ENCODE data around the gene NEURL1B. TPM values are rescaled to one million over a fixed set of nuclear protein-coding genes. Genes with fewer than 3 reads are reported as not detected.

NEURL1B gene
- total RNA-seq, 2 donors from 2014 or later, result 61.6 to 99.9 TPM

DNA sequence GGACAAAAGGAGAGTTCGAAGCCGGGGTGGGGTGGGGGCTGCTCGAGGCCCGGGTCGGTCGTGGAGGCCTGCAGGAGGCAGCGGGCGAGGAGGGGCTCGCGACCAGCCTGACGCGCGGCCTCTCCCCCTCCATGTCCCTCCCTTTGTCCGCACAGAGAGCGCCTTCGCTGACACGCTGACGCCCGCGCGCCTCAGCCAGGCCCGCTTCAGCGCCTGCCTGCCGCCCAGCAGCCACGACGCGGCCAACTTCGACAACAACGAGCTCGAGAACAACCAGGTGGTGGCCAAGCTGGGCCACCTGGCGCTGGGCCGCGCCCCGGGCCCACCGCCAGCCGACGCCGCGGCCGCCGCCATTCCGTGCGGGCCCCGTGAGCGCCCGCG is 42.2 kb downstream of the NEURL1B start:
- no peaks in the 10 kb centered on the region for H3K36me3 ChIP-seq
- DNase-seq, result no peak
- H3K4me3 ChIP-seq, result no peak overlapping the region
- H3K4me1 ChIP-seq, result peaks cover 7% of the 10 kb centered on the region
- H3K9me3 ChIP-seq, result no peaks in the 10 kb centered on the region
- TF ChIP-seq, protein P1, sequence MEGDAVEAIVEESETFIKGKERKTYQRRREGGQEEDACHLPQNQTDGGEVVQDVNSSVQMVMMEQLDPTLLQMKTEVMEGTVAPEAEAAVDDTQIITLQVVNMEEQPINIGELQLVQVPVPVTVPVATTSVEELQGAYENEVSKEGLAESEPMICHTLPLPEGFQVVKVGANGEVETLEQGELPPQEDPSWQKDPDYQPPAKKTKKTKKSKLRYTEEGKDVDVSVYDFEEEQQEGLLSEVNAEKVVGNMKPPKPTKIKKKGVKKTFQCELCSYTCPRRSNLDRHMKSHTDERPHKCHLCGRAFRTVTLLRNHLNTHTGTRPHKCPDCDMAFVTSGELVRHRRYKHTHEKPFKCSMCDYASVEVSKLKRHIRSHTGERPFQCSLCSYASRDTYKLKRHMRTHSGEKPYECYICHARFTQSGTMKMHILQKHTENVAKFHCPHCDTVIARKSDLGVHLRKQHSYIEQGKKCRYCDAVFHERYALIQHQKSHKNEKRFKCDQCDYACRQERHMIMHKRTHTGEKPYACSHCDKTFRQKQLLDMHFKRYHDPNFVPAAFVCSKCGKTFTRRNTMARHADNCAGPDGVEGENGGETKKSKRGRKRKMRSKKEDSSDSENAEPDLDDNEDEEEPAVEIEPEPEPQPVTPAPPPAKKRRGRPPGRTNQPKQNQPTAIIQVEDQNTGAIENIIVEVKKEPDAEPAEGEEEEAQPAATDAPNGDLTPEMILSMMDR (IDR thresholded peaks at IDR 0.05), result no peak
- no peak overlapping the region for H3K27ac ChIP-seq
- no peaks in the 10 kb centered on the region for H3K27me3 ChIP-seq
- H3K9ac ChIP-seq (ENCODE audit: low read depth in 2 of 2, low read length in 2 of 2), result no peak overlapping the region
- intact Hi-C loops (cut with DNase I), result no loop called here

GRCh38 chr5:172683645-172684471 is 42.8 kb downstream of the NEURL1B start:
- Histone ChIP-seq H3K4me1 (peaks cover 13% of the 10 kb centered on the region), H3K27ac (no peak overlapping the region), H3K9me3 (no peaks in the 10 kb centered on the region), H3K27me3 (no peaks in the 10 kb centered on the region), H3K36me3 (no peaks in the 10 kb centered on the region), H3K9ac (ENCODE audit: low read depth in 2 of 2, low read length in 2 of 2) (no peak overlapping the region), H3K4me3 (no peak overlapping the region)
- intact Hi-C loops (cut with DNase I), result no loop called here
- TF ChIP-seq, protein P1 (IDR thresholded peaks at IDR 0.05), result no peak
- no peak for DNase-seq

DNA sequence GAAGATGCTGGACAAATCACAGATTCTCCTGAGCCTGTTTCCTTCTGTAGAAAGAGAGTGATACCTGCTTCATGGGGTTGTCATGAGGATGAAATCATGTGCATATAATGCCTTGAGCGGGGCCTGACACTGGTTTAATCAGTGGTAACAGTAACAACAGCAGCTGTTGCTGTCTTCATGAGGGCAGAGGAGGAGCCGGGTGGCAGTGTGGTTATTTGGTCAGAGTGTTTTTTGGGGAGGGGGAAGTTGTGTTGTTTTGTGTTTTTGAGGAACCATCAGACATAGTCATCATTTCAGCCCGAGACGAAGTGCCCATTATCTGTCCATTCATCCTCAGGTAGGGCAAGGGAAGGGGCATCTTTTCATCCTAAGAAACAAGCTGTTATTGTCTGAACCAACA is 44.0 kb downstream of the NEURL1B start:
- H3K9ac ChIP-seq (ENCODE audit: low read depth in 2 of 2, low read length in 2 of 2), result no peak overlapping the region
- peaks cover 14% of the 10 kb centered on the region for H3K4me1 ChIP-seq
- no peaks in the 10 kb centered on the region for H3K9me3 ChIP-seq
- intact Hi-C loops (cut with DNase I), result no loop called here
- TF ChIP-seq, protein P1 (IDR thresholded peaks at IDR 0.05), result no peak
- no peaks in the 10 kb centered on the region for H3K36me3 ChIP-seq
- no peaks in the 10 kb centered on the region for H3K27me3 ChIP-seq
- DNase-seq, result no peak
- H3K27ac ChIP-seq, result no peak overlapping the region
- no peak overlapping the region for H3K4me3 ChIP-seq

GRCh38 chr5:172686111-172686510 is 45.0 kb downstream of the NEURL1B start:
- Histone ChIP-seq H3K27ac (no peak overlapping the region), H3K4me3 (no peak overlapping the region), H3K4me1 (peaks cover 14% of the 10 kb centered on the region), H3K9ac (ENCODE audit: low read depth in 2 of 2, low read length in 2 of 2) (no peak overlapping the region), H3K36me3 (no peaks in the 10 kb centered on the region), H3K9me3 (no peaks in the 10 kb centered on the region), H3K27me3 (no peaks in the 10 kb centered on the region)
- no peak for DNase-seq
- TF ChIP-seq, protein P1 (IDR thresholded peaks at IDR 0.05), result no peak
- intact Hi-C loops (cut with DNase I), result no loop called here

GRCh38 chr5:172686539-172687390 is 45.7 kb downstream of the NEURL1B start:
- Histone ChIP-seq H3K4me3 (no peak overlapping the region), H3K36me3 (no peaks in the 10 kb centered on the region), H3K9ac (ENCODE audit: low read depth in 2 of 2, low read length in 2 of 2) (no peak overlapping the region), H3K27me3 (no peaks in the 10 kb centered on the region), H3K9me3 (no peaks in the 10 kb centered on the region), H3K27ac (no peak overlapping the region), H3K4me1 (peaks cover 14% of the 10 kb centered on the region)
- TF ChIP-seq, protein P1 (IDR thresholded peaks at IDR 0.05), result no peak
- intact Hi-C loops (cut with DNase I), result no loop called here
- DNase-seq, result no peak

Measured in colonic mucosa (tissue), 4 donors.